Activated CD4-positive, alpha-beta memory T cell treated with anti-CD3 and anti-CD28 coated beads, Interleukin-2, amount 10 ng/mL, durations not matched to agents 7 days and 5 days (primary cell): ENCODE data around the gene BEX5. TPM values are rescaled to one million over a fixed set of nuclear protein-coding genes. Genes with fewer than 3 reads are reported as not detected.
"Not testable (repeated sequence)": the region's sequence is repeated elsewhere in the genome, so short reads cannot be mapped to it uniquely, and the experiment has no call there.

Experiments used
- CTCF ChIA-PET: fragments of 350-600 bp; sonication (Branson Sonifier 250); formaldehyde crosslinking; loops from one replicate; lab custom pipeline; 2021; ENCODE audit warnings: antibody characterized with exemption, inconsistent platforms; lab: Charles Lee
- POLR2A ChIA-PET: fragments of 350-600 bp; sonication (Branson Sonifier 250); formaldehyde crosslinking; loops from one replicate; lab custom pipeline; 2021; ENCODE audit warnings: antibody characterized with exemption; lab: Charles Lee
- DNase-seq: peaks from one replicate; pipeline ENCODE4 v3.0.0-alpha.2; 2020
- H3K27ac Mint-ChIP-seq: one replicate; pipeline ENCODE4 v1.8.0; 2021; ENCODE audit warnings: mild to moderate bottlenecking, mixed read lengths
- H3K27me3 Mint-ChIP-seq: one replicate; pipeline ENCODE4 v1.8.0; 2021; ENCODE audit warnings: mixed read lengths
- H3K36me3 Mint-ChIP-seq: one replicate; pipeline ENCODE4 v1.8.0; 2021; ENCODE audit warnings: low read depth, mixed read lengths
- H3K4me1 Mint-ChIP-seq: one replicate; pipeline ENCODE4 v1.8.0; 2021; ENCODE audit warnings: mixed read lengths
- H3K4me3 Mint-ChIP-seq: one replicate; pipeline ENCODE4 v1.8.0; 2021; ENCODE audit warnings: mild to moderate bottlenecking, mixed read lengths
- H3K9me3 Mint-ChIP-seq: one replicate; pipeline ENCODE4 v1.8.0; 2021; ENCODE audit warnings: mixed read lengths
- total RNA-seq, 2 experiments: library from RNA; stranded (reverse); gene quantifications; one replicate each; pipeline ENCODE4 v1.2.3, GENCODE V29; 2021

BEX5 gene
- 1 to 10 TPM; 5.2 to 7.0 TPM for total RNA-seq

GRCh38 chrX:102155806-102156179 lies at the start of gene BEX5:
Gene BEX5 (minus strand): TSS chrX:102155977. CDS start chrX:102154265, 1,712 bp downstream.
- Mint-ChIP-seq H3K27me3 (peaks cover 2% of the 10 kb centered on the region), H3K4me3 (peak within 1 kb of the TSS; percentile 97), H3K27ac (peak within 1 kb of the TSS; percentile 90), H3K36me3 (peaks cover 2% of the 10 kb centered on the region), H3K9me3 (no peaks in the 10 kb centered on the region), H3K4me1 (peaks cover 14% of the 10 kb centered on the region)
- peak; percentile 67 for DNase-seq
- POLR2A ChIA-PET = interaction anchor here (0.6 kb wide), 1 partner anchor 18 kb away, joined by 4 read pairs; no protein-coding TSS in a partner anchor
- CTCF ChIA-PET = no interaction called here

- H3K36me3 Mint-ChIP-seq = no peaks in the 10 kb centered on the region
- H3K27ac Mint-ChIP-seq = no peak overlapping the region
- no peak for DNase-seq
- peaks cover 2% of the 10 kb centered on the region for H3K9me3 Mint-ChIP-seq
- ChIA-PET CTCF (no interaction called here), POLR2A (no interaction called here)
- H3K27me3 Mint-ChIP-seq = no peaks in the 10 kb centered on the region
- no peaks in the 10 kb centered on the region for H3K4me1 Mint-ChIP-seq
- H3K4me3 Mint-ChIP-seq = no peak overlapping the region
Measured at GRCh38 chrX:102185967-102186720, 30.4 kb upstream of the BEX5 start.

DNA sequence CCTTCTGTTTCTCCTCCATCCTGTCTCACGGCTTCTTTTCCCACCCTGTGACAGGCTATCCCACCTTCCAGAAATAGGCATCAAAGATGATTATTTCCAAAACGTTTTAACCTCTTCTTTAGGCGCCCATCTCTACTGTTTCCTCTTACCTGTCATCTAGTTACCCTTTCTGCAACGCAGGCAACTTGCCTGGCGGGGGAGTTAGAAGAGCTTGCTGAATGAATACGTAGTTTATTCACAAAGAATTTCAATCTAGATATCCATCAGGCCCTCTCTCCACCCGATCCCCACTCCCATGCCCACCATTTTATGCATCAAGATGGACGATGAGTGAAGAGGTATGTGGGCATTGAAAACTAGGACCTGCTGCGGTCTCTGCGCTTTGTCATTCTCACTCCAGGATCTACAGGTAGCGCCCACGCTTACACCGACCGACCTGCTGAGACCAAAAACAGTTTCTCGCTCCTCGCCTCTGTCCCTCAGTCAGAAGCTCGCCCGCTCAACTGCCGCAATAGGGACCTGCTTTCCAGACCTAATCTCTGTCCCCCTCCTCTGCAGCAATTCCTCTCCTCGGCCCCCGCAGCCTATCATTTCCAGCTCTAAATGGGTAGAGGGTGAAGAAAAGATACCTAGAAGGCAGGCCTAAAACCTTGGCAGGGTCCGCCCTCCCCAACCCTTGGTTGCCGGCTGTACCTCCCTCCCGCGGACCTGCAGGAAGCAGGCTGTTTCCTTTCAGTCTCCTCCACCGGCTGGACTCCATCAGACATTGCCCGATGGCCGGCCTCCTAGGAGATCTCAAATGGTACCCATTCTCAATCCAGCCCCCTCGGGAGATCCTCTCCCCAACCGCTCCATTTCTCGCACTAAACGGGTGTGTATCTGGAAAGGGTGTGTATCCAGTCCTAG lies 624 bp downstream of the BEX5 start:
- Mint-ChIP-seq H3K36me3 (peaks cover 2% of the 10 kb centered on the region), H3K4me3 (peak overlapping the region; percentile 97), H3K27ac (peak overlapping the region; percentile 90), H3K27me3 (peaks cover 2% of the 10 kb centered on the region), H3K9me3 (no peaks in the 10 kb centered on the region), H3K4me1 (peaks cover 14% of the 10 kb centered on the region)
- POLR2A ChIA-PET = no interaction called here
- DNase-seq = peak; percentile 23
- CTCF ChIA-PET = interaction anchor here (0.6 kb wide), 1 partner anchor 48 kb away, joined by 4 read pairs; no protein-coding TSS in a partner anchor

GRCh38 chrX:102154218-102154860 lies 1.4 kb downstream of the BEX5 start:
- POLR2A ChIA-PET = no interaction called here
- CTCF ChIA-PET = interaction anchor here (0.6 kb wide), 1 partner anchor 9 kb away, joined by 5 read pairs; no protein-coding TSS in a partner anchor

DNA sequence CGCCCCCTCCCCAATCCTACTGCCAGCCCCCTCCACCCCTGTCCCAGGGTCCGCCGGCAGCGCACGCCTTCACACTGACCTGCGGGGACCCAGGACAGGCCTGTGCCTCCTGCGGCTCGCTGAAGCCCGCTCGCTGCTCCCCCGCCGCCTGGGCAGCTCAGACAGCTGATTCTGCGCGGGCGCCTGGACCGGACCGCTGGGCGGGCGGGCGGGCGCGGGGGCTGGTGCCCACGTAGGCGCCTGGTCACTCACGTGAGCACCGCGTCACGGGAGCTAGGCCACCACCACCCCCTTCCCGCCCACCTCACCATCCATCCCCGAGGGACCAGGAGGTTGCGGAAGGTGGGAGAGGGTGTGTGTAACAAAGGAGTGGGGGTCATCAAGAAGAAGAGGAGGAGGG lies 13.5 kb downstream of the BEX5 start, which contains the start of gene TCEAL6:
Gene TCEAL6 (minus strand): TSS at position 208 of the 400 bp plus-strand sequence.
- H3K27me3 Mint-ChIP-seq = peaks cover 27% of the 10 kb centered on the region
- H3K9me3 Mint-ChIP-seq, H3K4me1 Mint-ChIP-seq, CTCF ChIA-PET, DNase-seq, H3K4me3 Mint-ChIP-seq, H3K36me3 Mint-ChIP-seq, H3K27ac Mint-ChIP-seq, POLR2A ChIA-PET: not testable (repeated sequence)

More at GRCh38 chrX:102154218-102154860, 1.4 kb downstream of the BEX5 start:
- peaks cover 2% of the 10 kb centered on the region for H3K27me3 Mint-ChIP-seq
- peak overlapping the region; percentile 97 for H3K4me3 Mint-ChIP-seq
- H3K27ac Mint-ChIP-seq = peak overlapping the region; percentile 90
- peaks cover 2% of the 10 kb centered on the region for H3K36me3 Mint-ChIP-seq
- peak; percentile 16 for DNase-seq
- H3K9me3 Mint-ChIP-seq = no peaks in the 10 kb centered on the region
- peaks cover 14% of the 10 kb centered on the region for H3K4me1 Mint-ChIP-seq

DNA sequence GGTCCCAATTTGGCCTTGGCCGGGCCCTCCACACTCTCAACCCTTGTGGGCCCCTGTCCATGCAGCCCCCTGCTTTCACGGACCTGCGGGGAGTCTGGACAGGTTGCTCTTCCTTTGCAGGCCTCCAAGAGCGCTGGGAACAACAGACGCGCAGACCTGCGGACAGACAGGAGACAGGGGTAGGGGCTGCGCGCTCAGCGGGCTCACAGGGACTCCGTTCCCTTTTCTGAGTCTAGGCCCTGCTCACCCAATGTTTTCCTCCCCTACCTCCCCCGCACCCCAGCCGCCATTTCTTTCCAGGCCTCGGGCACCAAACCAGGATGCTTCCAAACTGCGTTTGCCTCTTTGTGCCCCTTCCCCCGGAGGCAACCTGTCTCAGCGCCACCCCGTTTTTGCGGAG lies 14.1 kb downstream of the BEX5 start:
- H3K9me3 Mint-ChIP-seq, H3K4me3 Mint-ChIP-seq, H3K27ac Mint-ChIP-seq, H3K36me3 Mint-ChIP-seq, CTCF ChIA-PET, H3K4me1 Mint-ChIP-seq, POLR2A ChIA-PET, DNase-seq: not testable (repeated sequence)
- peaks cover 30% of the 10 kb centered on the region for H3K27me3 Mint-ChIP-seq

GRCh38 chrX:102140876-102141275 lies 14.9 kb downstream of the BEX5 start:
- DNase-seq, POLR2A ChIA-PET, H3K4me1 Mint-ChIP-seq, CTCF ChIA-PET, H3K27ac Mint-ChIP-seq, H3K4me3 Mint-ChIP-seq, H3K9me3 Mint-ChIP-seq, H3K36me3 Mint-ChIP-seq: not testable (repeated sequence)
- peaks cover 31% of the 10 kb centered on the region for H3K27me3 Mint-ChIP-seq

DNA sequence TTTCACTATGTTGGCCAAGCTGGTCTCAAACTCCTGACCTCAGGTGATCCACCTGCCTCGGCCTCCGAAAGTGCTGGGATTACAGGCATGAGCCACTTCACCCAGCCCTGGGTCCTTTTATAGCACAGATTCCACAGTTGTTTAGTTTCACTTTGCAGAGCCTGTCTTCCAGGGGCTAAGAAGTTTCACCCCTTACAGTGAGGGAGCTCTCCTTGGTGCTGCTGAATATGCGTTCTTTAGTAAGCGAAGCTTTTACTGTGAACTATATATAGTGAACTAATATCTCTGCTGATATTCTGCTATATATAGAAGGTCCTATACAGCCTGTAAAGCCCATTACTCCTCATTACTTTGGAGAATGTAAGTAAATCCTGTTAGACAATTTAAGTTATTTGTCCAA lies 17.7 kb downstream of the BEX5 start:
- no peak overlapping the region for H3K27ac Mint-ChIP-seq
- POLR2A ChIA-PET = no interaction called here

GRCh38 chrX:102129473-102129872 lies 26.3 kb downstream of the BEX5 start:
- no peak for DNase-seq
- Mint-ChIP-seq H3K27me3 (peaks cover 25% of the 10 kb centered on the region), H3K9me3 (no peaks in the 10 kb centered on the region), H3K4me3 (no peak overlapping the region), H3K36me3 (no peaks in the 10 kb centered on the region), H3K27ac (no peak overlapping the region), H3K4me1 (peaks cover 5% of the 10 kb centered on the region)
- ChIA-PET CTCF (no interaction called here), POLR2A (no interaction called here)

More for the DNA sequence above, 17.7 kb downstream of the BEX5 start:
- Mint-ChIP-seq H3K4me3 (no peak overlapping the region), H3K27me3 (peaks cover 17% of the 10 kb centered on the region), H3K4me1 (no peaks in the 10 kb centered on the region), H3K9me3 (no peaks in the 10 kb centered on the region), H3K36me3 (no peaks in the 10 kb centered on the region)
- DNase-seq = no peak
- CTCF ChIA-PET = no interaction called here

GRCh38 chrX:102126863-102127262 lies 28.9 kb downstream of the BEX5 start:
- Mint-ChIP-seq H3K36me3 (no peaks in the 10 kb centered on the region), H3K9me3 (no peaks in the 10 kb centered on the region), H3K4me3 (no peak overlapping the region), H3K4me1 (peaks cover 5% of the 10 kb centered on the region), H3K27ac (no peak overlapping the region), H3K27me3 (peaks cover 34% of the 10 kb centered on the region)
- ChIA-PET POLR2A (no interaction called here), CTCF (no interaction called here)
- DNase-seq = no peak

- H3K4me3 Mint-ChIP-seq, H3K9me3 Mint-ChIP-seq, CTCF ChIA-PET: not testable (repeated sequence)
Measured at GRCh38 chrX:102126080-102126818, 29.5 kb downstream of the BEX5 start.

GRCh38 chrX:102125436-102125835 lies 30.3 kb downstream of the BEX5 start, which contains the start of gene TCEAL2:
Gene TCEAL2 (plus strand): TSS chrX:102125679. CDS start chrX:102126831, 1,152 bp downstream.
- Mint-ChIP-seq H3K27me3 (peaks cover 34% of the 10 kb centered on the region), H3K4me3 (peak within 1 kb of the TSS; percentile 41)
- H3K9me3 Mint-ChIP-seq, H3K4me1 Mint-ChIP-seq, CTCF ChIA-PET, H3K36me3 Mint-ChIP-seq, H3K27ac Mint-ChIP-seq, POLR2A ChIA-PET, DNase-seq: not testable (repeated sequence)

More at GRCh38 chrX:102126080-102126818, 29.5 kb downstream of the BEX5 start:
- H3K27ac Mint-ChIP-seq, POLR2A ChIA-PET, H3K36me3 Mint-ChIP-seq, DNase-seq, H3K4me1 Mint-ChIP-seq: not testable (repeated sequence)
- H3K27me3 Mint-ChIP-seq = peaks cover 34% of the 10 kb centered on the region
